Right lung (tissue), 5 donors: ENCODE results near the gene COL24A1. TPM values are rescaled to one million over a fixed set of nuclear protein-coding genes. Genes with fewer than 3 reads are reported as not detected.

Source experiments
- DNase-seq, 2 donors: peaks; one replicate each; pipeline ENCODE4 v3.0.0-alpha.2; 2013
- polyA plus RNA-seq, 5 donors: library from polyadenylated mRNA; unstranded; fragments of 120-200 nt; gene quantifications; one replicate each; pipeline versions ENCODE4 v1.2.1 to v1.2.3, GENCODE V29; 2013; ENCODE audit warnings: inconsistent platforms in 1 of 5, low replicate concordance in 1 of 5; ENCODE audit not compliant: insufficient read length in 5 of 5, insufficient read depth in 1 of 5

The COL24A1 gene
- polyA plus RNA-seq, 5 donors = 15.0 to 42.5 (median 32.9) TPM

GRCh38 chr1:85692730-85693314, 463.8 kb downstream of the COL24A1 start:
- no peak for DNase-seq

GRCh38 chr1:85689775-85690404, 466.7 kb downstream of the COL24A1 start:
- DNase-seq = no peak

GRCh38 chr1:85683292-85684025, 473.1 kb downstream of the COL24A1 start:
- no peak for DNase-seq

- DNase-seq = peak; percentile 31 to 46
These were observed 475.5 kb downstream of the COL24A1 start for GRCh38 chr1:85681087-85681486.

Other genes starting within 250 kb of the COL24A1 start
- gene ODF2L, start 239.6 kb upstream of the COL24A1 start, polyA plus RNA-seq = 100 to 1,000 TPM in 4 of 5 donors, 10 to 100 TPM in 1; 80.4 to 153 (median 130) TPM